Fibroblast of lung (primary cell): ENCODE measurements around the gene LDLRAD3.

Experiments used
- CTCF ChIP-seq, 2 donors: IDR thresholded peaks in 1 of 2; conservative IDR thresholded peaks in 1 of 2; 1 replicate in 1 of 2; 2 replicates in 1 of 2; pipeline ENCODE4 v1.5.1; 2011 to 2012; ENCODE audit warnings: low read length in 2 of 2, control low read depth in 1 of 2, inconsistent platforms in 1 of 2, low read depth in 1 of 2, mild to moderate bottlenecking in 1 of 2
- EZH2 ChIP-seq: IDR thresholded peaks from 2 replicates; pipeline ENCODE4 v1.5.1; 2012; ENCODE audit warnings: low read length, control low read depth, mild to moderate bottlenecking; ENCODE audit errors: missing control alignments

GRCh38 chr11:36214976-36215692 lies 271.3 kb downstream of the LDLRAD3 start:
- no peak for TF ChIP-seq EZH2
- TF ChIP-seq CTCF (conservative IDR thresholded peaks at IDR 0.05 in 1 of 2, IDR thresholded peaks at IDR 0.05 in 1 of 2; ENCODE audit: low read depth in 1 of 2, low read length in 2 of 2): no peak
